ENCODE results near the gene OR6B3.

DNA sequence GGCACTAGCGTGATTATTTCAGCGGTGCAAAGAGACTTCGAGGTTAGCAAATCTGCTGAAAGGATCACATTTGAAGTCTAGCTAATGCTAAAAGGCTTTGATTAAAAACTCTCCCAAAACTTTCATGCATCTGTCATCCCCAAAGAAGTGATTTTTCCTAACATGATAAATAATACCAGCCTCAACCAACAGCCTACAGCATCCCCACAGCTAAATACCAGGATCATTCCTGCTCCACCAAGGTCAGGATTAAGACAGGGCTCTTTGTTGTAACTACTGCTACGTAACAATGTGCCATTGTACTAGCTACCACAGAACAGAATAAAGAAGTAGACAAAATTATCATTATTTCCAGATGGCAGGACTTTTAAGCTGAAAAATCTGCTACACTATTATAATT lies 1.6 kb downstream of the OR6B3 start:
- TF ChIP-seq, protein P1, sequence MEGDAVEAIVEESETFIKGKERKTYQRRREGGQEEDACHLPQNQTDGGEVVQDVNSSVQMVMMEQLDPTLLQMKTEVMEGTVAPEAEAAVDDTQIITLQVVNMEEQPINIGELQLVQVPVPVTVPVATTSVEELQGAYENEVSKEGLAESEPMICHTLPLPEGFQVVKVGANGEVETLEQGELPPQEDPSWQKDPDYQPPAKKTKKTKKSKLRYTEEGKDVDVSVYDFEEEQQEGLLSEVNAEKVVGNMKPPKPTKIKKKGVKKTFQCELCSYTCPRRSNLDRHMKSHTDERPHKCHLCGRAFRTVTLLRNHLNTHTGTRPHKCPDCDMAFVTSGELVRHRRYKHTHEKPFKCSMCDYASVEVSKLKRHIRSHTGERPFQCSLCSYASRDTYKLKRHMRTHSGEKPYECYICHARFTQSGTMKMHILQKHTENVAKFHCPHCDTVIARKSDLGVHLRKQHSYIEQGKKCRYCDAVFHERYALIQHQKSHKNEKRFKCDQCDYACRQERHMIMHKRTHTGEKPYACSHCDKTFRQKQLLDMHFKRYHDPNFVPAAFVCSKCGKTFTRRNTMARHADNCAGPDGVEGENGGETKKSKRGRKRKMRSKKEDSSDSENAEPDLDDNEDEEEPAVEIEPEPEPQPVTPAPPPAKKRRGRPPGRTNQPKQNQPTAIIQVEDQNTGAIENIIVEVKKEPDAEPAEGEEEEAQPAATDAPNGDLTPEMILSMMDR (IDR thresholded peaks at IDR 0.05; ENCODE audit: low read depth, low read length, missing input control), result no peak
- no peak for TF ChIP-seq TAF1 (conservative IDR thresholded peaks at IDR 0.05)
- no peak for TF ChIP-seq FOXA2 (IDR thresholded peaks at IDR 0.05)
- TF ChIP-seq, protein P2, sequence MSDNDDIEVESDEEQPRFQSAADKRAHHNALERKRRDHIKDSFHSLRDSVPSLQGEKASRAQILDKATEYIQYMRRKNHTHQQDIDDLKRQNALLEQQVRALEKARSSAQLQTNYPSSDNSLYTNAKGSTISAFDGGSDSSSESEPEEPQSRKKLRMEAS (IDR thresholded peaks at IDR 0.05), result no peak
- no peak for TF ChIP-seq SP1 (IDR thresholded peaks at IDR 0.05)
- TF ChIP-seq, protein P3, sequence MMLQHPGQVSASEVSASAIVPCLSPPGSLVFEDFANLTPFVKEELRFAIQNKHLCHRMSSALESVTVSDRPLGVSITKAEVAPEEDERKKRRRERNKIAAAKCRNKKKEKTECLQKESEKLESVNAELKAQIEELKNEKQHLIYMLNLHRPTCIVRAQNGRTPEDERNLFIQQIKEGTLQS (IDR thresholded peaks at IDR 0.05), result no peak
